Ovary (tissue), 10 donors: ENCODE data around the gene C4A. TPM values are rescaled to one million over a fixed set of nuclear protein-coding genes. Genes with fewer than 3 reads are reported as not detected.
"Not testable (repeated sequence)": the region's sequence is repeated elsewhere in the genome, so short reads cannot be mapped to it uniquely, and the experiment has no call there.

Source experiments
- DNase-seq, 5 donors: peaks; one replicate each; pipeline ENCODE4 v3.0.0-alpha.2; 2019 to 2020
- H3K27ac ChIP-seq, 2 donors: fragments of 200-600 bp; one replicate each; pipeline versions ENCODE4 v1.5.1 to v1.8.0; 2019 to 2022
- H3K27me3 ChIP-seq: fragments of 200-600 bp; one replicate; pipeline ENCODE4 v1.8.0; 2022
- H3K36me3 ChIP-seq: fragments of 200-600 bp; sonication (generic); one replicate; pipeline ENCODE4 v1.5.1; 2019
- H3K4me1 ChIP-seq: one replicate; pipeline ENCODE4 v1.8.1; 2013; ENCODE audit warnings: mild to moderate bottlenecking, moderate library complexity; ENCODE audit not compliant: insufficient read depth
- H3K4me3 ChIP-seq: fragments of 200-600 bp; sonication (generic); one replicate; pipeline ENCODE4 v1.5.1; 2017
- H3K9me3 ChIP-seq, 2 donors: fragments of 200-600 bp in 1 of 2; sonication (generic) in 1 of 2; one replicate each; pipeline versions ENCODE4 v1.5.1 to v1.8.1; 2013 to 2019; ENCODE audit warnings: mild to moderate bottlenecking in 1 of 2, moderate library complexity in 1 of 2
- CTCF ChIP-seq, 3 donors: fragments of 450-650 bp in 2 of 3; fragments of 200-600 bp in 1 of 3; IDR thresholded peaks; one replicate each; pipeline versions ENCODE4 v1.5.1 to v1.8.0; 2016 to 2022; ENCODE audit warnings: antibody characterized with exemption in 3 of 3, mild to moderate bottlenecking in 1 of 3
- EP300 ChIP-seq: sonication (generic); formaldehyde crosslinking; IDR thresholded peaks from one replicate; pipeline ENCODE4 v1.6.1; 2017; ENCODE audit warnings: antibody characterized with exemption
- POLR2A ChIP-seq: fragments of 450-650 bp; IDR thresholded peaks from one replicate; pipeline ENCODE4 v1.6.1; 2017; ENCODE audit warnings: antibody characterized with exemption, mild to moderate bottlenecking, moderate library complexity
- WGBS, 3 donors: extraction: QIAGEN DNeasy Blood & Tissue Kit in 1 of 3; methylation state at CpG; one replicate each; pipeline versions ENCODE4 v1.1.5 to v1.1.7; 2013 to 2017; 5-methylcytosine and 5-hydroxymethylcytosine counted together
- intact Hi-C, 4 donors: fragments of 100-400 bp; cut with DNase I; formaldehyde crosslinking; loops; one replicate each; pipeline versions ENCODE4 v1.11.0 to v1.15.1; 2022 to 2023
- long read RNA-seq, 3 donors: library from polyadenylated mRNA in 2 of 3; unstranded in 2 of 3; transcript quantifications; one replicate each; pipeline ENCODE4 v2.0.0 and lab custom pipeline, GENCODE V29; 2021 to 2026
- polyA plus RNA-seq, 2 donors: library from polyadenylated mRNA; stranded (reverse); fragments of 200-250 nt in 1 of 2; fragments of 350-450 nt in 1 of 2; fragmentation: Illumina TruSeq in 1 of 2; extraction: RNeasy Lipid Tissue Mini Kit (QIAGEN cat#74804) in 1 of 2; gene quantifications; one replicate each; pipeline ENCODE4 v1.2.3, GENCODE V29; 2013 to 2014
- total RNA-seq, 7 donors: library from RNA; depleted of rRNA in 2 of 7; stranded (reverse); fragments of >200 nt in 2 of 7; fragmentation: NEBNext Ultra II Directional in 3 of 7; extraction: Animal tissue kit (Norgen Biotek cat#: 25700) in 3 of 7; gene quantifications; one replicate each; pipeline versions ENCODE4 v1.1.0 to v1.2.4, GENCODE V29; 2016 to 2023
- donor health status: DM: no; HTN: no; CAD: no; lungs with moderate emphysema.
- donor health status: DM: no; HTN: no; CAD: no.
- donor health status: Bipolar disorder and iron deficiency.
- donor health status: DM: yes; HTN: yes; CAD: no.
- donor health status: DM: no; HTN: no; CAD: no.
- donor health status: DM: yes; HTN: yes; CAD: no.

The C4A gene
- 1,000 to 10,000 TPM in 1 of 7 donors, 100 to 1,000 TPM in 6; 147 to 1,617 (median 248) TPM for total RNA-seq
- polyA plus RNA-seq: 100 to 1,000 TPM; 114 to 324 TPM
- long read RNA-seq, donor 1, full-length matches to known transcripts: 3 of 162 reads
- long read RNA-seq, donor 1, partial matches to known transcripts: 142 of 162 reads
- long read RNA-seq, donor 1, other reads (novel, unspliced or antisense): 17 of 162 reads
- long read RNA-seq, donor 2: 0 reads
- long read RNA-seq, donor 3, full-length matches to known transcripts: 456 of 1,564 reads
- long read RNA-seq, donor 3, partial matches to known transcripts: 996 of 1,564 reads
- long read RNA-seq, donor 3, other reads (novel, unspliced or antisense): 112 of 1,564 reads

- H3K4me3 ChIP-seq, H3K27ac ChIP-seq, H3K4me1 ChIP-seq, H3K36me3 ChIP-seq, H3K27me3 ChIP-seq, H3K9me3 ChIP-seq, intact Hi-C loops, DNase-seq: not testable (repeated sequence)
- no CpG with 5 or more reads among the region's 7 CpGs for WGBS, 3 donors
Observed at GRCh38 chr6:31981744-31982143, at the start of gene C4A. Gene C4A (plus strand): TSS chr6:31982057. CDS start chr6:31982108, 51 bp downstream.

GRCh38 chr6:31932137-31932536, 49.7 kb upstream of the C4A start:
- H3K4me3 ChIP-seq, H3K27ac ChIP-seq, H3K36me3 ChIP-seq, intact Hi-C loops, H3K9me3 ChIP-seq, H3K27me3 ChIP-seq, DNase-seq, H3K4me1 ChIP-seq: not testable (repeated sequence)
- whole genome bisulfite sequencing, 3 donors: 88 to 96% (median 88%) methylated on average over 11 to 23 of the region's 32 CpGs

- WGBS, 3 donors: 87 to 91% (median 87%) methylated on average over 19 of the region's 19 CpGs
- Histone ChIP-seq H3K27ac (no peak overlapping the region), H3K27me3 (no peaks in the 10 kb centered on the region), H3K4me1 (no peaks in the 10 kb centered on the region), H3K36me3 (no peaks in the 10 kb centered on the region), H3K4me3 (no peak overlapping the region), H3K9me3 (no peaks in the 10 kb centered on the region)
- intact Hi-C loops: no loop called here
- no peak for DNase-seq
- no peak for TF ChIP-seq EP300
- TF ChIP-seq POLR2A: no peak
- no peak for TF ChIP-seq CTCF (IDR thresholded peaks at IDR 0.05)
Observed at GRCh38 chr6:31933537-31933936, 48.3 kb upstream of the C4A start.

GRCh38 chr6:31935021-31935420, 46.8 kb upstream of the C4A start:
- no peaks in the 10 kb centered on the region for H3K9me3 ChIP-seq
- no peaks in the 10 kb centered on the region for H3K4me1 ChIP-seq
- intact Hi-C loops: no loop called here
- H3K27me3 ChIP-seq: no peaks in the 10 kb centered on the region
- DNase-seq: no peak
- H3K36me3 ChIP-seq: no peaks in the 10 kb centered on the region
- no peak overlapping the region for H3K27ac ChIP-seq
- 62 to 70% (median 64%) methylated on average over 3 of the region's 3 CpGs for WGBS, 3 donors
- TF ChIP-seq EP300 (no peak), POLR2A (no peak), CTCF (IDR thresholded peaks at IDR 0.05) (no peak)
- no peak overlapping the region for H3K4me3 ChIP-seq

GRCh38 chr6:31935823-31936222, 46.0 kb upstream of the C4A start:
- 75 to 80% (median 78%) methylated on average over 9 of the region's 9 CpGs for WGBS, 3 donors
- intact Hi-C loops: no loop called here
- Histone ChIP-seq H3K27ac (no peak overlapping the region), H3K27me3 (no peaks in the 10 kb centered on the region), H3K9me3 (no peaks in the 10 kb centered on the region), H3K36me3 (no peaks in the 10 kb centered on the region), H3K4me3 (no peak overlapping the region), H3K4me1 (peaks cover 1% of the 10 kb centered on the region)
- no peak for DNase-seq
- no peak for TF ChIP-seq EP300
- TF ChIP-seq POLR2A: no peak
- no peak for TF ChIP-seq CTCF (IDR thresholded peaks at IDR 0.05)
